ENCODE data around the gene TFAP2B. TPM values are rescaled to one million over a fixed set of nuclear protein-coding genes. Genes with fewer than 3 reads are reported as not detected.
A peak's percentile ranks its signal among the peaks of the same experiment; 100 is the strongest.

Gene TFAP2B
- total RNA-seq, 2 donors from 2014 or later, result not detected

DNA sequence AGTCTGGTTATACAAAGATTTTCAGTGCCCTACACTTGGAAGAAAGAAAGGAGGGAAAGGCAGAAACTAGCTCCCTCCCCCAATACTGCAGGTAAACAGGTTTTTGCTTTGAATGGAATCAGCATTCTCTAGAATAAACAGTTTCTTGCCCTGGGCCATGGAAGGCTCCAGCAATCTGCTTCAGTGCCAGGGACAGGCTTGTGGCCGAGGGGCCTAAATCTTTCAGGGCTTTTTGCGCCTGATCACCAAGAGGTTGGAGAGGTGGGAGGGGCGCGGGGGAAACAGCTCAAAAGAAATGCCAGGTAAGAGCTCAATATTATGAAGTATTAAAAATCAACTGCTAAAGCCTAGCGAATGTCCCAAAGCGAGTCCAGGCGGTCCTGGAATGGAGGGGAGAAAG, 23.8 kb downstream of the TFAP2B start:
- DNase-seq, result peak; percentile 75
- Mint-ChIP-seq H3K36me3 (ENCODE audit: low read depth) (no peaks in the 10 kb centered on the region), H3K27me3 (ENCODE audit: insufficient read depth) (peaks cover 99% of the 10 kb centered on the region), H3K9me3 (no peaks in the 10 kb centered on the region), H3K4me3 (peak overlapping the region; percentile 37), H3K4me1 (peaks cover 48% of the 10 kb centered on the region), H3K27ac (no peak overlapping the region)
- H3K27ac ChIP-seq (ENCODE audit: low read depth, low read length), result no peak overlapping the region
- peaks cover 100% of the 10 kb centered on the region for H3K27me3 ChIP-seq (ENCODE audit: control insufficient read depth, insufficient read depth, low read length, poor library complexity, severe bottlenecking)
- H3K4me1 ChIP-seq (ENCODE audit: control insufficient read depth, insufficient read depth, low read length), result no peaks in the 10 kb centered on the region
- 0 to 4% methylated on average over 1 to 7 of the region's 7 CpGs for WGBS, 2 experiments (ENCODE audit: insufficient coverage in 1 of 2, insufficient read length in 1 of 2)
- TF ChIP-seq, protein P1, sequence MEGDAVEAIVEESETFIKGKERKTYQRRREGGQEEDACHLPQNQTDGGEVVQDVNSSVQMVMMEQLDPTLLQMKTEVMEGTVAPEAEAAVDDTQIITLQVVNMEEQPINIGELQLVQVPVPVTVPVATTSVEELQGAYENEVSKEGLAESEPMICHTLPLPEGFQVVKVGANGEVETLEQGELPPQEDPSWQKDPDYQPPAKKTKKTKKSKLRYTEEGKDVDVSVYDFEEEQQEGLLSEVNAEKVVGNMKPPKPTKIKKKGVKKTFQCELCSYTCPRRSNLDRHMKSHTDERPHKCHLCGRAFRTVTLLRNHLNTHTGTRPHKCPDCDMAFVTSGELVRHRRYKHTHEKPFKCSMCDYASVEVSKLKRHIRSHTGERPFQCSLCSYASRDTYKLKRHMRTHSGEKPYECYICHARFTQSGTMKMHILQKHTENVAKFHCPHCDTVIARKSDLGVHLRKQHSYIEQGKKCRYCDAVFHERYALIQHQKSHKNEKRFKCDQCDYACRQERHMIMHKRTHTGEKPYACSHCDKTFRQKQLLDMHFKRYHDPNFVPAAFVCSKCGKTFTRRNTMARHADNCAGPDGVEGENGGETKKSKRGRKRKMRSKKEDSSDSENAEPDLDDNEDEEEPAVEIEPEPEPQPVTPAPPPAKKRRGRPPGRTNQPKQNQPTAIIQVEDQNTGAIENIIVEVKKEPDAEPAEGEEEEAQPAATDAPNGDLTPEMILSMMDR (conservative IDR thresholded peaks at IDR 0.05), result no peak
- no peak overlapping the region for H3K9ac ChIP-seq (ENCODE audit: extremely low read depth, low read length, poor library complexity, severe bottlenecking)
- no peaks in the 10 kb centered on the region for H3K36me3 ChIP-seq (ENCODE audit: control insufficient read depth, insufficient read depth, low read length)
- no peaks in the 10 kb centered on the region for H3K9me3 ChIP-seq (ENCODE audit: control insufficient read depth, low read length)
- peak overlapping the region; percentile 22 for H3K4me3 ChIP-seq (ENCODE audit: low read length)

DNA sequence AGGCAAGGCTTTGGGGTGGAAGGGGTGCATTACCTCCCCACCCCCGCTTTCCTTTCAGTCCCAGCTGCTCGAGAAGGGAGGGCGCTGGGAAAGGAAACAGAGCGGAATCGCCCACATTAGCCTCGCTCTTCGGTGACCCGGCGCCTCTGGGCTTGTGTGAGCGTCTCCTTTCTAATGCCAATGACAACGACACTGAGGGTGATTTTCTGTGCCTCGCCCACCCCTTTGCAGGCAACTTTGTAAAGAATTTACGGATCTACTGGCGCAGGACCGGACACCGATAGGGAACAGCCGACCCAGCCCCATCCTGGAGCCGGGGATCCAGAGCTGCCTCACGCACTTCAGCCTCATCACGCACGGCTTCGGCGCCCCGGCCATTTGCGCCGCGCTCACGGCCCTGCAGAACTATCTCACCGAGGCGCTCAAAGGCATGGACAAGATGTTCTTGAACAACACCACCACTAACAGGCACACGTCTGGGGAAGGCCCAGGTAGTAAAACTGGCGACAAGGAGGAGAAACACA, 24.3 kb downstream of the TFAP2B start:
- no peaks in the 10 kb centered on the region for H3K36me3 ChIP-seq (ENCODE audit: control insufficient read depth, insufficient read depth, low read length)
- no peaks in the 10 kb centered on the region for H3K36me3 Mint-ChIP-seq (ENCODE audit: low read depth)
- peaks cover 100% of the 10 kb centered on the region for H3K27me3 ChIP-seq (ENCODE audit: control insufficient read depth, insufficient read depth, low read length, poor library complexity, severe bottlenecking)
- peaks cover 45% of the 10 kb centered on the region for H3K4me1 Mint-ChIP-seq
- no peak overlapping the region for H3K27ac ChIP-seq (ENCODE audit: low read depth, low read length)
- H3K27me3 Mint-ChIP-seq (ENCODE audit: insufficient read depth), result peaks cover 99% of the 10 kb centered on the region
- no peaks in the 10 kb centered on the region for H3K9me3 ChIP-seq (ENCODE audit: control insufficient read depth, low read length)
- no peaks in the 10 kb centered on the region for H3K4me1 ChIP-seq (ENCODE audit: control insufficient read depth, insufficient read depth, low read length)
- no peak overlapping the region for H3K27ac Mint-ChIP-seq
- TF ChIP-seq, protein P1 (conservative IDR thresholded peaks at IDR 0.05), result no peak
- H3K4me3 ChIP-seq (ENCODE audit: low read length), result peak overlapping the region; percentile 22
- peak; percentile 83 for DNase-seq
- H3K4me3 Mint-ChIP-seq, result peak overlapping the region; percentile 37
- H3K9me3 Mint-ChIP-seq, result no peaks in the 10 kb centered on the region
- no peak overlapping the region for H3K9ac ChIP-seq (ENCODE audit: extremely low read depth, low read length, poor library complexity, severe bottlenecking)
- 1 to 3% methylated on average over 6 to 32 of the region's 32 CpGs for WGBS, 2 experiments (ENCODE audit: insufficient coverage in 1 of 2, insufficient read length in 1 of 2)

DNA sequence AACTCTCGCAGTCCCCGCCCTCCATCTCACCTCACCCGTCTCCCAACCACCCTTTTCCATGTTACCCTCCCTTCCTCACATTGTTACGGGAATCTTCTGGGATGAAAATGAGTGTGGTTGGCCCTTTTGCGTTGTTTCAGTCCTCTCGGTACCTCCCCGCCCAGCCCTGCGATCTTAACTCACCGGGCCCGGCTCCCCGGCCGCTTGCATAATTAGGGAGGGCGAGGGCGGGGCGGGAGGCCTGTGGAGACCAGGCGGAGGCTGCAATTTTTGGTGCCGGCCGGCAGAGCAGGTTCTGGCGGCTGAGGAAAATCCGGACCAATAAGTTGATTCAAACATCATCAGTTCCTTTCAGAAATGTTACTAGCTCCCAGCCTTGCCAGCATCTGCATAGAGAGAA, 25.2 kb downstream of the TFAP2B start:
- H3K4me3 Mint-ChIP-seq, result peak overlapping the region; percentile 41
- TF ChIP-seq, protein P1 (conservative IDR thresholded peaks at IDR 0.05), result peak; percentile 60
- H3K9ac ChIP-seq (ENCODE audit: extremely low read depth, low read length, poor library complexity, severe bottlenecking), result no peak overlapping the region
- H3K4me1 ChIP-seq (ENCODE audit: control insufficient read depth, insufficient read depth, low read length), result no peaks in the 10 kb centered on the region
- no peak overlapping the region for H3K4me3 ChIP-seq (ENCODE audit: low read length)
- H3K36me3 Mint-ChIP-seq (ENCODE audit: low read depth), result no peaks in the 10 kb centered on the region
- peaks cover 100% of the 10 kb centered on the region for H3K27me3 ChIP-seq (ENCODE audit: control insufficient read depth, insufficient read depth, low read length, poor library complexity, severe bottlenecking)
- H3K36me3 ChIP-seq (ENCODE audit: control insufficient read depth, insufficient read depth, low read length), result no peaks in the 10 kb centered on the region
- no peak overlapping the region for H3K27ac ChIP-seq (ENCODE audit: low read depth, low read length)
- peaks cover 42% of the 10 kb centered on the region for H3K4me1 Mint-ChIP-seq
- no peak overlapping the region for H3K27ac Mint-ChIP-seq
- no peaks in the 10 kb centered on the region for H3K9me3 ChIP-seq (ENCODE audit: control insufficient read depth, low read length)
- peak; percentile 95 for DNase-seq
- WGBS, 2 experiments (ENCODE audit: insufficient coverage in 1 of 2, insufficient read length in 1 of 2), result 0% methylated on average over 3 to 17 of the region's 20 CpGs
- H3K27me3 Mint-ChIP-seq (ENCODE audit: insufficient read depth), result peaks cover 99% of the 10 kb centered on the region
- no peaks in the 10 kb centered on the region for H3K9me3 Mint-ChIP-seq

All from endodermal cell (in vitro differentiated cells).